ENCODE results near the gene RPL36A. TPM values are rescaled to one million over a fixed set of nuclear protein-coding genes. Genes with fewer than 3 reads are reported as not detected.
A peak's percentile ranks its signal among the peaks of the same experiment; 100 is the strongest.

RPL36A gene
- total and polyA plus RNA-seq, 2 of the 13 experiments (the other 11 are each of a cell fraction or from before 2014, with no cell fraction given) = 1,152 to 1,716 TPM

- TF ChIP-seq ZHX1 (CRISPR knock-in tag; IDR thresholded peaks at IDR 0.05; ENCODE audit: low read depth) (peak; percentile 57; the same call in 1 of the 2 replicates), E2F5 (CRISPR knock-in tag; conservative IDR thresholded peaks at IDR 0.05) (no peak), ZNF777 (CRISPR knock-in tag; IDR thresholded peaks at IDR 0.05) (peak; percentile 56; the same call in 1 of the 2 replicates), SMYD3 (CRISPR knock-in tag; IDR thresholded peaks at IDR 0.05) (no peak), GABPA (IDR thresholded peaks at IDR 0.05; ENCODE audit: low read depth, low read length) (peak; percentile 76), GABPA (CRISPR knock-in tag; IDR thresholded peaks at IDR 0.05; ENCODE audit: low read depth) (peak; percentile 87), ZNF235 (CRISPR knock-in tag; IDR thresholded peaks at IDR 0.05; ENCODE audit: borderline replicate concordance) (no peak), LBX2 (CRISPR knock-in tag; IDR thresholded peaks at IDR 0.05; ENCODE audit: borderline replicate concordance) (no peak), BRCA1 (CRISPR knock-in tag; IDR thresholded peaks at IDR 0.05) (no peak), KDM2A (CRISPR knock-in tag; IDR thresholded peaks at IDR 0.05; ENCODE audit: borderline replicate concordance, low read depth) (peak; percentile 74; the same call in 1 of the 2 replicates), ZNF780A (CRISPR knock-in tag; IDR thresholded peaks at IDR 0.05) (no peak), HES4 (CRISPR knock-in tag; IDR thresholded peaks at IDR 0.05; ENCODE audit: borderline replicate concordance) (no peak; the same call in 1 of the 2 replicates), MIER3 (CRISPR knock-in tag; IDR thresholded peaks at IDR 0.05; ENCODE audit: borderline replicate concordance) (no peak), ARID3A (IDR thresholded peaks at IDR 0.05; ENCODE audit: low read depth, low read length) (no peak), ZFAT (CRISPR knock-in tag; conservative IDR thresholded peaks at IDR 0.05) (no peak), FOXP4 (CRISPR knock-in tag; IDR thresholded peaks at IDR 0.05) (no peak), UBTF (CRISPR knock-in tag; IDR thresholded peaks at IDR 0.05) (no peak; the same call in 1 of the 2 replicates), AGO1 (IDR thresholded peaks at IDR 0.05; ENCODE audit: low read depth, low read length, poor library complexity, severe bottlenecking) (no peak), CHD2 (IDR thresholded peaks at IDR 0.05; ENCODE audit: low read depth, low read length) (no peak)
These were observed 42.2 kb upstream of the RPL36A start, which contains the start of gene TIMM8A (continued) for GRCh38 chrX:101348452-101349192.
